NCI-H510A (cell line): ENCODE data around the gene MYD88.

Source experiments
- DNase-seq: peaks from one replicate; lab custom pipeline; 2025; lab: John Stamatoyannopoulos, UW

The MYD88 gene

DNA sequence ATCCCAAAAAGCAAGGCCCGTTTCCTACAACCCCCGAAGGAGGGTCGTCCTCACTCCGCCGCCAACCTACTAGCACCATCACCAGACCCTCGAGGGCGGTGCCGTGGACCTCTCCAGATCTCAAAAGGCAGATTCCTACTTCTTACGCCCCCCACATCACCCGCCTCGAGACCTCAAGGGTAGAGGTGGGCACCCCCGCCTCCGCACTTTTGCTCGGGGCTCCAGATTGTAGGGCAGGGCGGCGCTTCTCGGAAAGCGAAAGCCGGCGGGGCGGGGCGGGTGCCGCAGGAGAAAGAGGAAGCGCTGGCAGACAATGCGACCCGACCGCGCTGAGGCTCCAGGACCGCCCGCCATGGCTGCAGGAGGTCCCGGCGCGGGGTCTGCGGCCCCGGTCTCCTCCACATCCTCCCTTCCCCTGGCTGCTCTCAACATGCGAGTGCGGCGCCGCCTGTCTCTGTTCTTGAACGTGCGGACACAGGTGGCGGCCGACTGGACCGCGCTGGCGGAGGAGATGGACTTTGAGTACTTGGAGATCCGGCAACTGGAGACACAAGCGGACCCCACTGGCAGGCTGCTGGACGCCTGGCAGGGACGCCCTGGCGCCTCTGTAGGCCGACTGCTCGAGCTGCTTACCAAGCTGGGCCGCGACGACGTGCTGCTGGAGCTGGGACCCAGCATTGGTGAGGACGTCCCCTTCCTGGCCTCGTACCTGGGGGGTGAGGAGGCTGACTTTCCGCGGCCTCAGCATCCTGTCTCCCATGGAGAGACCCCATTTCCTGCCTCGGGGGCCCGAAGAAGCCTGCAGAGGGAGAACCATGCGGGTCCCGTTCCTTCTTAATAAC lies at the start of gene MYD88:
MYD88 (plus strand) TSS at position 313 of the 842 bp plus-strand sequence; CDS start at position 353, 40 bp downstream.
- DNase-seq: peak; percentile 58

- no peak for DNase-seq
These were observed 49.3 kb upstream of the MYD88 start for GRCh38 chr3:38089163-38089562.

GRCh38 chr3:38090453-38090852 lies 48.0 kb upstream of the MYD88 start:
- DNase-seq: no peak

DNA sequence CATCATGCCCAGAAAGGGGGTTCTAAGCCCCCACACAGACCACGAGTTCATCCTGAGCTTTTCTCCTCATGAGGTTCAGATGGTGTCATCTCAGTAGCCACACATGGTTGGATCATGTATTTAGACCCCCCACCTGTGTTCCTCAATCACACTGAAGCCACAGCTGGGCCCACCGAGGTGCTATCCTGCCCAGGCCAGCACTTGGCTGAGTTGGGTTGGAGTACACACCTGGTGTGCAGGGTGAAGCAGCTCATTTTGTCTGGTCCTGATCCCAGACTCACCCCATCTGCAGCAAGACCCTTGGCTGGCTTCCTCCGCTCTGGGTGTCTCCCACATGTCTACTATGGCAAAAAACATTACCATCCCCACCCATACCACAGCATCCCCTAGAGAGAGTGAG lies 43.5 kb upstream of the MYD88 start:
- DNase-seq: no peak

DNA sequence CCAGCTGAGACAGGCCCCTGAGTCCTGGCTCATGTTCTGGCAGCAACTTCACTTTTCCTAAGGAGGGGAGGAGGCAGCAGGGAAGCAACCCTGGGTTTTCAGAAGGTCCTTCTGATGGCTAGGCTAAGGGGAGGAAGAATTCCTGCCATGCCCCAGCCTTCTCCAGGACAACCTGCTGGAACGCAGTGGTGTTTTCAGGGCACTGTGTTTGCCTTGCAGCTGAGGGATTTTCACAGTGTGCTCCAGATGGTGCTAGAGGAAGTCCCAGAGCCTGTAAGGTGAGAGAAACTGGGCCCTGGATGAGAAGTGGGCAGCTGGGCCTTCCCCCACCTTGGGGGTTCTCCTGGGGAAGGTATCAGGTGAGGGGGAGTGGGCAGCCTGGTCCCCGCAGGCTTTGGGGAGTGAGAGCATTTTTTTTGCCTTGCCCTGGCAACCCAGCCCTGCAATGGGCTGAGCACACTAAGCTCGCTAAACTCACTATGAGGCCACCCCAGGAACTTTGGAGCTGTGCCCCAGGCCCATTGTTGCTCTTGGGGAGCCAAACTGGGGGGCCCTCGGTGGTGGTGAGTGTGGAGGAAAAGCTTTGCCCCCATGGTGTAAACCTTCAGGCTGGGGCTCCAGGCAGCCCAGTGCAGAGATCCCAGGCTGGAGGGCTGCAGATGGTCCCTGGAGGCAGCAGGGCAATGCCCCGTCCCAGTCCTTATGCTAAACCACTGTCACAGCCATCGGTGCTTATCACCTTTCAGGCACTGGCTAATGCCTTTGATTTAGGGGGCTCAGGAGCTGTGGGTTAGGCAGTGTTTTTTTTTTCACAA lies 42.6 kb upstream of the MYD88 start:
- no peak for DNase-seq

DNA sequence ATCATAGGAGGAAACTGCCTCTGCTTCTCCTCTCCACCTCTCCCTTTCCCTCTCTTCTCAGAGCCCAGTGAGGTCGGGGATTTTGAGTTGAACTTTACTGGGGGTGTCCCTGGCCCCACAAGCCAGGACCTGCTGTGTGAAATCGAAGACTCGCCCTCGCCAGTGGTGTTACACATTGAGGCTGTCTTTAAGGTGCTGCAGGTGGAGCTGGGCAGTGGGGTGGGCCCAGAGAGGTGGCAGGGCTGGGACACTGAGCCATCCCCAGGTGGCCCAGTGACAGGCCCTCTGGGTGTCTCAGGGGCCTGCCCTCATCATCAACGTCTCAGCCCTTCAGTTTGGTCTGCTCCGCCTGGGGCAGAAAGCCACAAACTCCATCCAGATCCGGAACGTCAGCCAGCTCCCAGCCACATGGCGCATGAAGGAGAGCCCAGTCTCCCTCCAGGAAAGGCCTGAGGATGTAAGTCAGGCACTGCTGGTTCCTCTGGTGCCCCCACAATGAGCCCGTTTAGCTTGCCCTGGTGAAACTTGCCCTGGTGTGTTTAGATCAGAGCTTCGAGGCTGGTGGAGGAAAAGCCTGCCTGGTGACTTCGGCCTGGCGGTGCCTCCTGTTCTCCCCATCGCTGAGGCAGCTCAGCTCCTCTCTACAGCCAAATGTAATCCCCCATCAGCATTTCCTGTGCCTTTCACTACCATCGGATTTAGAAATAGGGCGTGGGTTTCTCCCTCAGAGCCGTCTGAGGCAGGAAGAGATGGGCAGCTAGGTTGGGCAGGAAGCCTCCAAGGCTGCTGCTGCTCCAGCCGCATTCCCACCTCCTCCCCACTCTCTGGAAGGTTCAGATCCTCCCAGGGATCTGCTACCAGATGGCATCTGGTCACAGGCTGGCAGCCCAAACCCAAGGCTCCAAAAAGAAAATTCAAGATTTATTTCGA lies 40.8 kb upstream of the MYD88 start:
- DNase-seq: no peak

DNA sequence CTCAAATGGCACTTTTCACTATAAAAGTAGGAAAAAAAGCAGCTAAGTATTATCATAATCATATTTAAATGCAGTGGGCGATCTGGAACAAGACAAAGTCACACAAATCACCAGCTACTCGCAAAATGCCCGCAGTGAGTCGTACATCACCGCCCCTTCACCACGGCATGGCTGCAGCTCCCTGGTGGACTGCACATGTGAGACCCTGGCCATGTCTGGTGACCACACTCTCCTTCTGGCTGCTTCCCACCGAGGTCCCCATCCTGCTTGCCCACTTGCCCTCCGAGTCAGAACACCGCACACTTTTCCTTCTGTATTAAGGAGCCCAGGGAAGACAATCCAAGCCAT lies 40.1 kb upstream of the MYD88 start:
- no peak for DNase-seq

GRCh38 chr3:38099518-38099917 lies 38.9 kb upstream of the MYD88 start:
- DNase-seq: no peak

DNA sequence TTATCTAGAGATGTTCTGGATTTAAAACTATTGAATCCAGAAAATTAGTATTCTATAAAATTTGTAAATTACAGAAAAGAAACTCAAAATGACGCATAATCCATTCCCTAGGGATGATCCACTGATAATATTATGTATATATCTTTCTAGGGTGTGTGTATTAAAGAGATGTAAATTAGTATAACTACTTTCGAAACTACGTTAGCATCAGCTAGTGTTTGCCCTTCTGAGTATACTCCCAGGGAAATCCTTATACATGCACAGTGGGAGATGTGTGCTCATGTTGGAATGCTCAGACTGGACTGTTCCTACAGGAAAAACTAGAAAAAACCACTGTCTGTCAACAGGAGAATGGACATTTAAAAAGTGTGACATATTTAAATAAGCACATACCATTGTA lies 38.0 kb upstream of the MYD88 start:
- DNase-seq: no peak

GRCh38 chr3:38101811-38102443 lies 36.5 kb upstream of the MYD88 start:
- DNase-seq: no peak

DNA sequence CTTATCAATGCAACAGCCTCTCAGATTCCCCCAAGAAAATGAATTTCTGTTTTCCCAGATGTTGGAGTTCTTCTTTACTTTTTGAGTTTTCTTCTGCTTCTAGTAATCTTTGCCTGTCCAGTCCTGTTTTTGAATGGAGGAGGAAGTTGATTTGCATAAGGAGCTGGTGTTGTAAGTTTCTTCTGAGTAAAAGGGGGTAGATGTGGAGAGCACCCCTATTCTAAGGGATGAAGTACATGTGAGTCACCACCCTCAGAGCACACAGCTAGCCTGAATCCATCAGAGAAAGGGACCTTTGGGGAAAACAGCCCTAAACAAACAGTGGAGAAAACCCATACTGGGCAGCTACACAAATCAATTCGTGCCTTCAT lies 36.0 kb upstream of the MYD88 start:
- DNase-seq: no peak

- DNase-seq: no peak
These were observed 32.9 kb upstream of the MYD88 start for GRCh38 chr3:38105525-38105924.

GRCh38 chr3:38107911-38108648 lies 30.4 kb upstream of the MYD88 start:
- no peak for DNase-seq

- DNase-seq: no peak
These were observed 29.5 kb upstream of the MYD88 start for GRCh38 chr3:38108649-38109579.

GRCh38 chr3:38109580-38110313 lies 28.7 kb upstream of the MYD88 start:
- no peak for DNase-seq

GRCh38 chr3:38110314-38111050 lies 28.0 kb upstream of the MYD88 start:
- DNase-seq: no peak

DNA sequence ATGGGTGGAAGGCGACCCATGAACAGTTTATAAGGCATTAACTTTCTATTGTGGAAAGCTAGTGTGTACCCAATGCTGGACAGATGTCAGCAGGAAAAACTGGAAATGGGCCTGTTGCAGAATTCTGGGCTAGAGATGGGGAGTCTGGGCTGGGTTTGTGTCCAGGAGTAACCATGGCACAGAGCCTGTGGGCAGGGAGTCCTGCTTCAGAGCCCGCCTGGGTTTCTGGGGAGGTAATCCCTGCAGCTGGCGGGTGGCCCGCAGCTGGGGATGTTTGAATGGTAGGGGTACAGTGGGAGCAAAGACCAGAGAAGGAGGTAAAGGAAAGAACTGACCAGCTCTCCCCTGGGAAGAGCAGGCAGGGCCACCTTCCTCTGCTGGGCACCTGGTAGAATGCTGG lies 27.3 kb upstream of the MYD88 start:
- DNase-seq: no peak

GRCh38 chr3:38111696-38112377 lies 26.6 kb upstream of the MYD88 start:
- no peak for DNase-seq
